Measurements from ENCODE around the gene HMGN3. TPM values are rescaled to one million over a fixed set of nuclear protein-coding genes. Genes with fewer than 3 reads are reported as not detected.

HMGN3 gene
- total RNA-seq, 1 donor from 2014 or later, result 51.0 TPM

DNA sequence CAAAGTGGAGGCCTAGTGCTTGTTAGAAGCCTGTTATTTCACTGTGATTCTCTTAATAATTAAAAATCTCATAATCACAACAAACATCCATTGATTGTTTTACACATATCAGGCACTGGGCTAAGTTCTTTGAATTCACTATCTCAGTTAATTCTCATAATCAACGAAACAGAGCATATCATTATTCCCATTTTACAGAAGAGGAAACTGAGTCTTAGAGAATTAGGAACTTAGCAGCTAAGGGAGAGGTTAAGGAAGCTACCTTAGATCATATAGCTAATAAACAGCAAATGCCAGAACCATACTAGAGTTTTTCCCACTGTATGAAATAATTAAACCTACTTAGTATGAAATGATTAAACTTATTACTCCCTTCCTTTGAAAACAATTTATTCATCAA lies 7.0 kb downstream of the HMGN3 start:
- intact Hi-C loops (cut with micrococcal nuclease), result no loop called here
- Mint-ChIP-seq H3K4me3 (no peak overlapping the region), H3K36me3 (ENCODE audit: low read depth) (no peaks in the 10 kb centered on the region), H3K27me3 (ENCODE audit: insufficient read depth) (no peaks in the 10 kb centered on the region), H3K4me1 (ENCODE audit: low read depth) (peaks cover 14% of the 10 kb centered on the region), H3K27ac (no peak overlapping the region), H3K9me3 (no peaks in the 10 kb centered on the region)
- DNase-seq (ENCODE audit: low spot score), result no peak

GRCh38 chr6:79226660-79227059 lies 7.8 kb downstream of the HMGN3 start:
- no peak overlapping the region for H3K4me3 Mint-ChIP-seq
- H3K4me1 Mint-ChIP-seq (ENCODE audit: low read depth), result peaks cover 7% of the 10 kb centered on the region
- H3K36me3 Mint-ChIP-seq (ENCODE audit: low read depth), result no peaks in the 10 kb centered on the region
- DNase-seq (ENCODE audit: low spot score), result no peak
- H3K9me3 Mint-ChIP-seq, result no peaks in the 10 kb centered on the region
- no peak overlapping the region for H3K27ac Mint-ChIP-seq
- no peaks in the 10 kb centered on the region for H3K27me3 Mint-ChIP-seq (ENCODE audit: insufficient read depth)
- intact Hi-C loops (cut with micrococcal nuclease), result no loop called here

GRCh38 chr6:79225717-79226599 lies 8.5 kb downstream of the HMGN3 start:
- intact Hi-C loops (cut with micrococcal nuclease), result no loop called here
- H3K36me3 Mint-ChIP-seq (ENCODE audit: low read depth), result no peaks in the 10 kb centered on the region
- H3K27ac Mint-ChIP-seq, result no peak overlapping the region
- DNase-seq (ENCODE audit: low spot score), result no peak
- no peak overlapping the region for H3K4me3 Mint-ChIP-seq
- H3K4me1 Mint-ChIP-seq (ENCODE audit: low read depth), result peaks cover under 1% of the 10 kb centered on the region
- H3K9me3 Mint-ChIP-seq, result no peaks in the 10 kb centered on the region
- no peaks in the 10 kb centered on the region for H3K27me3 Mint-ChIP-seq (ENCODE audit: insufficient read depth)

DNA sequence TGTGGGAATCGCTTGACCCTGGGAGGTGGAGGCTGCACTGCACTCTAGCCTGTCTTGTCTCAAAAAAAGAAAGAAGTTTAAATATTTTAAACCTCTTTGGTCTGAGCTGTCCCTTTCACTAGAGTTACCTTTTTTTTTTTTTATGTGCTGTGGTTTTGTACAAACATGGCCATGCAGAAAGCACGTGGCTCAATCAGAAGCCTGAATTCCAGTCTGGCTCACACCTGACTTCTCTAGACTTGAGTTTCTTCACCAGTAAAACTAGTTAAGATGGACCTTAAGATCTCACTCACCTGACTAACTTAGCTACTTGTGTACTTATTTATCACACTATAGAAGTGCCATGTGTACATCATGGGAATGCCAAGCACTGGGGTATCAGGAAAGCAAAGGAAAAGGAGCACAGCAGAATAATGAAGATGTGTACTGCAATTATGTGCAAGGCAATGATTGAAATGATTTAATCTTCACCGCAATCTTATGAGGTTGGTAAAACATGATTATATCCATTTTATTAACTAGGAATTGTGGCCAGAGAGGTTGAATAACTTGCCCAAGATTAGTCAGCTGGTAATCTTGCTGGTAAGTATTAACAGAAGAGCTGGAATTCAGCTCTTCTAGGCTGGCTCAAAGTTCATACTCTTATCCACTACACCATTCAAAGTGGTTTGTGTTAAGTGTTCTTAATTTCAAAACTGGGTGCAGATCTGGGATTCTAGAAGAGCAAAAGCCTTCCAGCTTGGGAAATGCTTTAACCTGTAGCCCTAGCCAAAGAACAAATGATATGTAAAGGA lies 10.7 kb downstream of the HMGN3 start:
- H3K4me1 Mint-ChIP-seq (ENCODE audit: low read depth), result no peaks in the 10 kb centered on the region
- no peak for DNase-seq (ENCODE audit: low spot score)
- H3K27me3 Mint-ChIP-seq (ENCODE audit: insufficient read depth), result no peaks in the 10 kb centered on the region
- H3K9me3 Mint-ChIP-seq, result no peaks in the 10 kb centered on the region
- intact Hi-C loops (cut with micrococcal nuclease), result no loop called here
- H3K27ac Mint-ChIP-seq, result no peak overlapping the region
- H3K4me3 Mint-ChIP-seq, result no peak overlapping the region
- peaks cover 2% of the 10 kb centered on the region for H3K36me3 Mint-ChIP-seq (ENCODE audit: low read depth)

GRCh38 chr6:79215213-79215824 lies 19.2 kb downstream of the HMGN3 start:
- no peak for DNase-seq (ENCODE audit: low spot score)
- no peak overlapping the region for H3K27ac Mint-ChIP-seq
- no peaks in the 10 kb centered on the region for H3K9me3 Mint-ChIP-seq
- H3K36me3 Mint-ChIP-seq (ENCODE audit: low read depth), result peaks cover 6% of the 10 kb centered on the region
- intact Hi-C loops (cut with micrococcal nuclease), result no loop called here
- no peaks in the 10 kb centered on the region for H3K4me1 Mint-ChIP-seq (ENCODE audit: low read depth)
- H3K27me3 Mint-ChIP-seq (ENCODE audit: insufficient read depth), result no peaks in the 10 kb centered on the region
- no peak overlapping the region for H3K4me3 Mint-ChIP-seq

GRCh38 chr6:79212859-79213258 lies 21.6 kb downstream of the HMGN3 start:
- DNase-seq (ENCODE audit: low spot score), result no peak
- Mint-ChIP-seq H3K9me3 (no peaks in the 10 kb centered on the region), H3K4me3 (no peak overlapping the region), H3K27ac (no peak overlapping the region), H3K4me1 (ENCODE audit: low read depth) (peaks cover under 1% of the 10 kb centered on the region), H3K27me3 (ENCODE audit: insufficient read depth) (no peaks in the 10 kb centered on the region), H3K36me3 (ENCODE audit: low read depth) (peaks cover 6% of the 10 kb centered on the region)
- intact Hi-C loops (cut with micrococcal nuclease), result no loop called here

DNA sequence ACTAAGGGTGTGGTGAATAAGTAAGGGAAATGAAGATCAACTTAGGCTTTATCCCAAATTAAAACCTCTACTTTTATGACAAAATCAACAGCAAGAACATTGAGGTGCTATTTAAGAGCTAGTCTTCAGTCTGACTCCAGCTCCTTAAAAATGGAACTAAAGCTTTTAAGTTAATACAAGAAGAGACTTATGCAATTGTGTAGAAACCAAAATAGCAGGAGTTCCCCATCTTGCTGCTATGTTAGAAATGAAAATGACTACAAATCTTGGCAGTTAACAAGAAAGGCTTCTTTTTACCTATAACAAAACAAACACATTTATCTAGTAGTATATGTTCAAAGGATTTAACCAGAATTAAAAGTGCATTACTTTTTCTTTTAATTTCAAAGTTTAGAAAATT lies 25.7 kb downstream of the HMGN3 start:
- no peak overlapping the region for H3K27ac Mint-ChIP-seq
- H3K36me3 Mint-ChIP-seq (ENCODE audit: low read depth), result peaks cover 24% of the 10 kb centered on the region
- H3K4me1 Mint-ChIP-seq (ENCODE audit: low read depth), result peaks cover 9% of the 10 kb centered on the region
- no peak overlapping the region for H3K4me3 Mint-ChIP-seq
- H3K27me3 Mint-ChIP-seq (ENCODE audit: insufficient read depth), result no peaks in the 10 kb centered on the region
- H3K9me3 Mint-ChIP-seq, result no peaks in the 10 kb centered on the region
- intact Hi-C loops (cut with micrococcal nuclease), result no loop called here
- DNase-seq (ENCODE audit: low spot score), result no peak

GRCh38 chr6:79203753-79204253 lies 30.7 kb downstream of the HMGN3 start:
- H3K27ac Mint-ChIP-seq, result no peak overlapping the region
- intact Hi-C loops (cut with micrococcal nuclease), result no loop called here
- H3K9me3 Mint-ChIP-seq, result no peaks in the 10 kb centered on the region
- H3K4me3 Mint-ChIP-seq, result no peak overlapping the region
- peaks cover 21% of the 10 kb centered on the region for H3K4me1 Mint-ChIP-seq (ENCODE audit: low read depth)
- H3K36me3 Mint-ChIP-seq (ENCODE audit: low read depth), result peaks cover 31% of the 10 kb centered on the region
- H3K27me3 Mint-ChIP-seq (ENCODE audit: insufficient read depth), result no peaks in the 10 kb centered on the region
- DNase-seq (ENCODE audit: low spot score), result no peak

GRCh38 chr6:79202556-79202955 lies 31.9 kb downstream of the HMGN3 start:
- H3K4me1 Mint-ChIP-seq (ENCODE audit: low read depth), result peaks cover 18% of the 10 kb centered on the region
- H3K36me3 Mint-ChIP-seq (ENCODE audit: low read depth), result peaks cover 31% of the 10 kb centered on the region
- no peak overlapping the region for H3K27ac Mint-ChIP-seq
- H3K9me3 Mint-ChIP-seq, result no peaks in the 10 kb centered on the region
- intact Hi-C loops (cut with micrococcal nuclease), result no loop called here
- no peak for DNase-seq (ENCODE audit: low spot score)
- no peaks in the 10 kb centered on the region for H3K27me3 Mint-ChIP-seq (ENCODE audit: insufficient read depth)
- H3K4me3 Mint-ChIP-seq, result no peak overlapping the region

GRCh38 chr6:79201983-79202382 lies 32.5 kb downstream of the HMGN3 start:
- DNase-seq (ENCODE audit: low spot score), result no peak
- Mint-ChIP-seq H3K36me3 (ENCODE audit: low read depth) (peaks cover 25% of the 10 kb centered on the region), H3K9me3 (no peaks in the 10 kb centered on the region), H3K4me3 (no peak overlapping the region), H3K27me3 (ENCODE audit: insufficient read depth) (no peaks in the 10 kb centered on the region), H3K27ac (no peak overlapping the region), H3K4me1 (ENCODE audit: low read depth) (peaks cover 12% of the 10 kb centered on the region)
- intact Hi-C loops (cut with micrococcal nuclease), result no loop called here

DNA sequence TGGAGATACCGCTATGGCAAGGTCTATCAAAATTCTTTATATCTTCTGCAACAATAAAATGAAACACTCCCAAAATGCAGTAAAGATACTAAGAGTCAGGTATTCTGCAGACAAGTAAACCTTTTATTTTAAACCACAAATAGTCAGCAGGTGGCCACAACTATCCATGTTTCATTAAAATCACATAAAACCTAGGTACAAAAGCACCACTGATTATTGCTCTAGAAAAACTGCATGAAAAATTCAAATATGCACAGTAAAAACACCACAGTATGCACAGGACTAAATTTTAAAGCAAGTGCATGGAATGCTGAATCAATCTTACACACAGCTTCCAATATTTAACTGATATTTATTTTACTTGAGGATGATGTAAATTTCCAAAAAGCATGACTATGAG lies 33.3 kb downstream of the HMGN3 start:
- no peak for DNase-seq (ENCODE audit: low spot score)
- Mint-ChIP-seq H3K27ac (no peak overlapping the region), H3K4me1 (ENCODE audit: low read depth) (peaks cover 12% of the 10 kb centered on the region), H3K36me3 (ENCODE audit: low read depth) (peaks cover 22% of the 10 kb centered on the region), H3K27me3 (ENCODE audit: insufficient read depth) (no peaks in the 10 kb centered on the region), H3K4me3 (no peak overlapping the region), H3K9me3 (no peaks in the 10 kb centered on the region)
- intact Hi-C loops (cut with micrococcal nuclease), result no loop called here

DNA sequence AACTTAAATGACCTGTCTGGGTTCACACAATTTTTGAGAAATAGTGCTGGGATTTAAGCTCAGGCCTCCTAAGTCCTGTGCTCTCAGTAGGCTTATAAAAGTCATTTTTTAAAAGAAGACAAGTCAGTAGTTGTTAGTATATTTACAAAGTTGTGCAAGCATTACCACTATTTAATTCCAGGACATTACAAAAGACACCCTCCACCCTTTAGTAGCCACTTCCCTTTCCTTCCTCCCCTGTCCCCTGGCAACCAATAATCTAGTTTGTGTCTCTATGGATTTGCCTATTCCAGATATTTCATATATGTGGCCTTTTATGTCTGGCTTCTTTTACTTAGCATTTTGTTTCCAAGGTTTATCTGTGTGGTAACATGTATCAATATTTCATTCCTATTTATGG lies 37.6 kb downstream of the HMGN3 start:
- peaks cover 6% of the 10 kb centered on the region for H3K36me3 Mint-ChIP-seq (ENCODE audit: low read depth)
- intact Hi-C loops (cut with micrococcal nuclease), result no loop called here
- no peak overlapping the region for H3K4me3 Mint-ChIP-seq
- H3K9me3 Mint-ChIP-seq, result peaks cover 3% of the 10 kb centered on the region
- H3K27ac Mint-ChIP-seq, result no peak overlapping the region
- peaks cover 6% of the 10 kb centered on the region for H3K4me1 Mint-ChIP-seq (ENCODE audit: low read depth)
- no peaks in the 10 kb centered on the region for H3K27me3 Mint-ChIP-seq (ENCODE audit: insufficient read depth)
- no peak for DNase-seq (ENCODE audit: low spot score)

GRCh38 chr6:79193971-79194370 lies 40.5 kb downstream of the HMGN3 start:
- DNase-seq (ENCODE audit: low spot score), result no peak
- Mint-ChIP-seq H3K27ac (no peak overlapping the region), H3K36me3 (ENCODE audit: low read depth) (no peaks in the 10 kb centered on the region), H3K27me3 (ENCODE audit: insufficient read depth) (no peaks in the 10 kb centered on the region), H3K9me3 (peaks cover 9% of the 10 kb centered on the region), H3K4me1 (ENCODE audit: low read depth) (no peaks in the 10 kb centered on the region), H3K4me3 (no peak overlapping the region)
- intact Hi-C loops (cut with micrococcal nuclease), result no loop called here
